K562 (cell line): ENCODE data around the gene FUCA1. TPM values are rescaled to one million over a fixed set of nuclear protein-coding genes. Genes with fewer than 3 reads are reported as not detected.

Experiments
- ATAC-seq: fragments of 200-7000 bp; cut with Tn5 transposase; 3 replicates; pipeline ENCODE4 v1.9.1; 2020; ENCODE audit warnings: moderate library complexity
- BruUV-seq: library from RNA; stranded (reverse); fragments of 400-500 nt; replicated peaks from 2 replicates; lab custom pipeline; 2021; lab: Mats Ljungman, UMichigan
- CTCF ChIA-PET: fragments of 300-600 bp; formaldehyde crosslinking; extraction: SDS; loops from one replicate; lab custom pipeline; 2021; ENCODE audit warnings: low intra/inter-chr PET ratio; lab: Yijun Ruan, JAX
- POLR2A ChIA-PET: fragments of 300-600, 350-650 bp; sonication (Branson Sonifier 250); formaldehyde crosslinking; extraction: SDS; loops from one replicate; lab custom pipeline; 2021; ENCODE audit warnings: antibody characterized with exemption, inconsistent platforms; lab: Yijun Ruan, JAX
- DNase-seq, 4 experiments: peaks; one replicate each; pipeline versions ENCODE4 v3.0.0 to v3.0.0-alpha.2; 2011 to 2018; ENCODE audit warnings: low spot score in 3 of 4, mixed read lengths in 3 of 4; ENCODE audit errors: extremely low read depth in 1 of 4
- FAIRE-seq: peaks from 2 replicates; lab custom pipeline; 2011; peaks lifted over from hg19 to GRCh38; lab: Jason Lieb, UNC
- H2AFZ ChIP-seq: 2 replicates; pipeline ENCODE4 v1.6.0; 2011; ENCODE audit warnings: low read depth, low read length, control low read depth, inconsistent platforms
- H3K27ac ChIP-seq: fragments of 200-600 bp; 3 replicates; pipeline ENCODE4 v1.8.0; 2011; ENCODE audit warnings: low read depth, mild to moderate bottlenecking, control low read depth, inconsistent platforms, low read length, moderate library complexity, mixed read lengths; ENCODE audit errors: extremely low read depth
- H3K27me3 ChIP-seq, 2 experiments: fragments of 300-600 bp in 1 of 2; 2 replicates in 1 of 2; 3 replicates in 1 of 2; pipeline versions ENCODE4 v1.6.0 to v1.8.0; 2011; ENCODE audit warnings: inconsistent platforms in 2 of 2, low read length in 2 of 2, mild to moderate bottlenecking in 1 of 2, mixed read lengths in 1 of 2, moderate library complexity in 1 of 2; ENCODE audit not compliant: control insufficient read depth in 2 of 2, insufficient read depth in 2 of 2
- H3K36me3 ChIP-seq: fragments of 300-600 bp; 3 replicates; pipeline ENCODE4 v1.8.0; 2011; ENCODE audit warnings: mild to moderate bottlenecking, low read length, inconsistent platforms; ENCODE audit not compliant: control insufficient read depth, insufficient read depth
- H3K4me1 ChIP-seq, 2 experiments: fragments of 200-600 bp in 1 of 2; replicated peaks in 1 of 2; 2 replicates in 1 of 2; 3 replicates in 1 of 2; pipeline versions ENCODE4 v1.5.1 to v1.8.0; 2011; ENCODE audit warnings: inconsistent platforms in 2 of 2, low read length in 2 of 2, mild to moderate bottlenecking in 1 of 2, mixed read lengths in 1 of 2, moderate library complexity in 1 of 2; ENCODE audit not compliant: control insufficient read depth in 2 of 2, insufficient read depth in 2 of 2
- H3K4me2 ChIP-seq: 2 replicates; pipeline ENCODE4 v1.6.1; 2011; ENCODE audit warnings: low read length, control low read depth, inconsistent platforms, mixed read lengths; ENCODE audit not compliant: insufficient read depth
- H3K4me3 ChIP-seq: fragments of 200-600 bp; sonication (generic), shearing (Covaris generic); 2 replicates; pipeline ENCODE4 v1.5.1; 2016; ENCODE audit warnings: control low read depth, inconsistent platforms
- H3K79me2 ChIP-seq: fragments of 200-600 bp; 3 replicates; pipeline ENCODE4 v1.8.0; 2011; ENCODE audit warnings: low read length, inconsistent platforms; ENCODE audit not compliant: control insufficient read depth, insufficient read depth
- H3K9ac ChIP-seq, 2 experiments: 2 replicates each; pipeline versions ENCODE4 v1.6.0 to v1.6.1; 2011; ENCODE audit warnings: low read depth in 2 of 2, low read length in 2 of 2, control low read depth in 1 of 2, inconsistent platforms in 1 of 2, mild to moderate bottlenecking in 1 of 2, mixed read lengths in 1 of 2; ENCODE audit not compliant: insufficient read depth in 1 of 2
- H3K9me1 ChIP-seq: one replicate; pipeline ENCODE4 v1.6.0; 2011; ENCODE audit warnings: inconsistent platforms, mild to moderate bottlenecking, low read length, moderate library complexity; ENCODE audit not compliant: control insufficient read depth, insufficient read depth
- H3K9me3 ChIP-seq: replicated peaks from 2 replicates; pipeline ENCODE4 v1.5.1; 2011; ENCODE audit warnings: low read depth, low read length, inconsistent platforms; ENCODE audit not compliant: control insufficient read depth, insufficient read depth
- H4K20me1 ChIP-seq: replicated peaks from 2 replicates; pipeline ENCODE4 v1.6.1; 2011; ENCODE audit warnings: low read length, inconsistent platforms, mixed read lengths; ENCODE audit not compliant: control insufficient read depth, insufficient read depth
- BMI1 ChIP-seq: fragments of 150-350 bp; IDR thresholded peaks from 2 replicates; pipeline ENCODE4 v1.6.1; 2014; ENCODE audit warnings: low read length
- CEBPB ChIP-seq: fragments of 450-650 bp; IDR thresholded peaks from 2 replicates; pipeline ENCODE4 v1.6.1; 2016; ENCODE audit warnings: missing genetic modification characterization, missing compliant biosample characterization
- CHCHD3 ChIP-seq: fragments of 250-450 bp; sonication (Bioruptor Pico); IDR thresholded peaks from 2 replicates; pipeline ENCODE4 v2.1.2; 2022; ENCODE audit warnings: mild to moderate bottlenecking
- CTCFL ChIP-seq: IDR thresholded peaks from 2 replicates; pipeline ENCODE4 v1.6.1; 2011; ENCODE audit warnings: borderline replicate concordance, low read depth, mild to moderate bottlenecking, moderate library complexity, low read length; ENCODE audit not compliant: insufficient read depth, poor library complexity, severe bottlenecking
- E2F3 ChIP-seq: fragments of 250-450 bp; sonication (Bioruptor Pico); IDR thresholded peaks from 2 replicates; pipeline ENCODE4 v1.4.0; 2020; ENCODE audit warnings: mild to moderate bottlenecking
- L3MBTL2 ChIP-seq: fragments of 450-650 bp; IDR thresholded peaks from 2 replicates; pipeline ENCODE4 v1.6.1; 2016; ENCODE audit warnings: mild to moderate bottlenecking, moderate library complexity
- PHTF2 ChIP-seq: fragments of 250-450 bp; sonication (Bioruptor Pico); IDR thresholded peaks from 2 replicates; pipeline ENCODE4 v1.5.0; 2021; ENCODE audit warnings: mild to moderate bottlenecking
- RBM34 ChIP-seq: fragments of 200-400 bp; formaldehyde crosslinking; IDR thresholded peaks from 2 replicates; pipeline ENCODE4 v1.6.1; 2018; ENCODE audit warnings: low read length, borderline replicate concordance; ENCODE audit not compliant: insufficient read depth
- SMC3 ChIP-seq: conservative IDR thresholded peaks from 2 replicates; pipeline ENCODE4 v1.6.1; 2011; ENCODE audit warnings: low read depth, low read length, improper control_type of control experiment; ENCODE audit not compliant: insufficient read depth
- THAP7 ChIP-seq: fragments of 250-450 bp; sonication (Bioruptor Pico); IDR thresholded peaks from 2 replicates; pipeline ENCODE4 v1.5.0; 2021
- THRB ChIP-seq: fragments of 450-650 bp; formaldehyde crosslinking; conservative IDR thresholded peaks from 2 replicates; pipeline ENCODE4 v1.4.0; 2022; ENCODE audit warnings: mild to moderate bottlenecking, missing genetic modification characterization
- ZBTB9 ChIP-seq: fragments of 450-650 bp; formaldehyde crosslinking; IDR thresholded peaks from 2 replicates; pipeline ENCODE4 v1.4.0; 2020; ENCODE audit warnings: mild to moderate bottlenecking, moderate library complexity
- ZKSCAN8 ChIP-seq: fragments of 200-800 bp; sonication (Bioruptor generic); IDR thresholded peaks from 2 replicates; pipeline ENCODE4 v1.6.1; 2016; ENCODE audit warnings: missing genetic modification characterization, missing compliant biosample characterization
- WGBS: fragments of 100-300 bp; shearing (Covaris generic); methylation state at CpG from one replicate; pipeline ENCODE4 v1.1.6; 2016; ENCODE audit warnings: low coverage, mixed read lengths; ENCODE audit not compliant: insufficient coverage; ENCODE audit errors: missing lambda C conversion rate; 5-methylcytosine and 5-hydroxymethylcytosine counted together
- in situ Hi-C: fragments of 300-500 bp; cut with MboI; formaldehyde crosslinking; loops from 4 replicates; pipeline ENCODE4 v1.15.0; 2018; ENCODE audit warnings: inconsistent platforms, mixed read lengths
- intact Hi-C: fragments of 100-400 bp; cut with micrococcal nuclease; formaldehyde crosslinking; loops from 2 replicates; pipeline ENCODE4 v1.14.2; 2022
- polyA plus RNA-seq, 8 experiments: library from polyadenylated mRNA; depleted of rRNA in 4 of 8; stranded (reverse) in 5 of 8; unstranded in 3 of 8; fragments of >200 nt; fragmentation: Nextera tagmentation in 2 of 8; fragmentation: Illumina TruSeq in 1 of 8; extraction: Ambion mirVana in 2 of 8; extraction: Trizol in 1 of 8; gene quantifications; 2 replicates each; pipeline versions ENCODE4 v1.2.1 to v1.2.3, GENCODE V29; 2011 to 2014; ENCODE audit warnings: inconsistent platforms in 1 of 8, missing spikeins in 1 of 8
- total RNA-seq, 7 experiments: library from RNA; depleted of rRNA in 6 of 7; stranded (reverse); fragments of >200 nt in 6 of 7; fragmentation: Illumina TruSeq in 2 of 7; extraction: Trizol in 2 of 7; gene quantifications; 2 replicates each; pipeline versions ENCODE4 v1.2.1 to v1.2.3, GENCODE V29; 2011 to 2021; ENCODE audit warnings: low replicate concordance in 1 of 7
- TF ChIP-seq, protein P1 (sequence below): fragments of 450-650 bp; IDR thresholded peaks from 2 replicates; pipeline ENCODE4 v1.6.1; 2016; ENCODE audit warnings: missing biosample characterization, missing genetic modification characterization

The FUCA1 gene
- total and polyA plus RNA-seq, 9 of the 15 experiments (the other 6 are each of a cell fraction or from before 2014, with no cell fraction given), result 7.0 to 20.5 (median 13.5) TPM

- BruUV-seq, result no TSS peak
- no peaks in the 10 kb centered on the region; the same call in 2 of the 3 replicates for H3K36me3 ChIP-seq
- ChIA-PET POLR2A (interaction anchor here (0.7 to 3.3 kb wide), 7 partner anchors 9 to 328 kb away, joined by 3 to 12 read pairs (median 4); no protein-coding TSS in a partner anchor), CTCF (no interaction called here)
- no peaks in the 10 kb centered on the region for H4K20me1 ChIP-seq
- intact Hi-C loops, result no loop called here
- under 1% methylated on average over 24 of the region's 42 CpGs for WGBS
- peaks cover 14% of the 10 kb centered on the region for H3K79me2 ChIP-seq
- in situ Hi-C loops, result no loop called here
- ATAC-seq, result peak; percentile 98
- peak; percentile 96 to 97 (median 97) for DNase-seq
- peak within 1 kb of the TSS; percentile 88 for H3K27ac ChIP-seq
- no peaks in the 10 kb centered on the region for H3K27me3 ChIP-seq
- peak; percentile 95 for FAIRE-seq
- no peaks in the 10 kb centered on the region for H3K9me3 ChIP-seq
- peak within 1 kb of the TSS; percentile 100 for H3K4me2 ChIP-seq
- H3K9ac ChIP-seq, result peak within 1 kb of the TSS; percentile 99
- no peaks in the 10 kb centered on the region for H3K9me1 ChIP-seq
- peak within 1 kb of the TSS; percentile 93 for H2AFZ ChIP-seq
- H3K4me1 ChIP-seq, result peaks cover 5 to 20% of the 10 kb centered on the region in 2 experiments; a peak in 4 of 5 replicates
- peak within 1 kb of the TSS; percentile 90 for H3K4me3 ChIP-seq
- no peak for TF ChIP-seq ZKSCAN8 (CRISPR knock-in tag)
- no peak for TF ChIP-seq CTCFL
- TF ChIP-seq, protein P1, sequence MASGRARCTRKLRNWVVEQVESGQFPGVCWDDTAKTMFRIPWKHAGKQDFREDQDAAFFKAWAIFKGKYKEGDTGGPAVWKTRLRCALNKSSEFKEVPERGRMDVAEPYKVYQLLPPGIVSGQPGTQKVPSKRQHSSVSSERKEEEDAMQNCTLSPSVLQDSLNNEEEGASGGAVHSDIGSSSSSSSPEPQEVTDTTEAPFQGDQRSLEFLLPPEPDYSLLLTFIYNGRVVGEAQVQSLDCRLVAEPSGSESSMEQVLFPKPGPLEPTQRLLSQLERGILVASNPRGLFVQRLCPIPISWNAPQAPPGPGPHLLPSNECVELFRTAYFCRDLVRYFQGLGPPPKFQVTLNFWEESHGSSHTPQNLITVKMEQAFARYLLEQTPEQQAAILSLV (tag), result no peak
- TF ChIP-seq E2F3, result 0 out of 2 replicates have a peak, but pooled peaks have one; percentile 74
- TF ChIP-seq L3MBTL2, result peak; percentile 75
- TF ChIP-seq THRB, result no peak
- no peak for TF ChIP-seq CEBPB (tag)
- no peak for TF ChIP-seq THAP7 (CRISPR knock-in tag)
- TF ChIP-seq RBM34, result no peak
- no peak for TF ChIP-seq PHTF2 (CRISPR knock-in tag)
- TF ChIP-seq BMI1, result no peak
- TF ChIP-seq CHCHD3 (CRISPR knock-in tag), result 0 out of 2 replicates have a peak, but pooled peaks have one; percentile 72
- peak; percentile 83; the same call in 1 of the 2 replicates for TF ChIP-seq ZBTB9
- TF ChIP-seq SMC3, result no peak
Observed at GRCh38 chr1:23825076-23825761, 42.9 kb downstream of the FUCA1 start, which contains the start of gene HMGCL. Gene HMGCL, minus strand, starts transcription at chr1:23825429. Its CDS starts 14 bp downstream, at chr1:23825415.
